ENCODE data around the gene PVALB. TPM values are rescaled to one million over a fixed set of nuclear protein-coding genes. Genes with fewer than 3 reads are reported as not detected.

The PVALB gene
- total RNA-seq, 1 donor from 2014 or later, result not detected

- H3K27ac Mint-ChIP-seq, result no peak overlapping the region
- H3K9me3 Mint-ChIP-seq, result no peaks in the 10 kb centered on the region
- H3K4me3 Mint-ChIP-seq, result no peak overlapping the region
- H3K4me1 Mint-ChIP-seq, result peaks cover 33% of the 10 kb centered on the region
- no peak for DNase-seq (ENCODE audit: low spot score in 2 of 2, unreplicated experiment in 2 of 2)
- no peaks in the 10 kb centered on the region for H3K27me3 Mint-ChIP-seq (ENCODE audit: low read depth)
- H3K36me3 Mint-ChIP-seq, result peaks cover 8% of the 10 kb centered on the region
- no peak for TF ChIP-seq CTCF (IDR thresholded peaks at IDR 0.05; ENCODE audit: unreplicated experiment)
Measured at GRCh38 chr22:36772451-36772850, 44.4 kb downstream of the PVALB start.

GRCh38 chr22:36771356-36772063 lies 45.3 kb downstream of the PVALB start:
- no peaks in the 10 kb centered on the region for H3K9me3 Mint-ChIP-seq
- peak in 1 of 2 experiments; percentile 3 for DNase-seq (ENCODE audit: low spot score in 2 of 2, unreplicated experiment in 2 of 2)
- peaks cover 30% of the 10 kb centered on the region for H3K4me1 Mint-ChIP-seq
- peaks cover 9% of the 10 kb centered on the region for H3K36me3 Mint-ChIP-seq
- no peaks in the 10 kb centered on the region for H3K27me3 Mint-ChIP-seq (ENCODE audit: low read depth)
- no peak for TF ChIP-seq CTCF (IDR thresholded peaks at IDR 0.05; ENCODE audit: unreplicated experiment)
- H3K27ac Mint-ChIP-seq, result peak overlapping the region; percentile 33
- H3K4me3 Mint-ChIP-seq, result no peak overlapping the region

- H3K36me3 Mint-ChIP-seq, result peaks cover 9% of the 10 kb centered on the region
- TF ChIP-seq CTCF (IDR thresholded peaks at IDR 0.05; ENCODE audit: unreplicated experiment), result no peak
Measured at GRCh38 chr22:36770513-36771231, 46.2 kb downstream of the PVALB start.

GRCh38 chr22:36769541-36770512 lies 47.0 kb downstream of the PVALB start:
- Mint-ChIP-seq H3K36me3 (peaks cover 13% of the 10 kb centered on the region), H3K27me3 (ENCODE audit: low read depth) (no peaks in the 10 kb centered on the region), H3K4me3 (no peak overlapping the region), H3K27ac (peak overlapping the region; percentile 35), H3K4me1 (peaks cover 21% of the 10 kb centered on the region), H3K9me3 (no peaks in the 10 kb centered on the region)
- peak in 1 of 2 experiments; percentile 10 for DNase-seq (ENCODE audit: low spot score in 2 of 2, unreplicated experiment in 2 of 2)
- TF ChIP-seq CTCF (IDR thresholded peaks at IDR 0.05; ENCODE audit: unreplicated experiment), result no peak

More at GRCh38 chr22:36770513-36771231, 46.2 kb downstream of the PVALB start:
- Mint-ChIP-seq H3K27me3 (ENCODE audit: low read depth) (no peaks in the 10 kb centered on the region), H3K27ac (peak overlapping the region; percentile 33), H3K4me1 (peaks cover 27% of the 10 kb centered on the region), H3K4me3 (no peak overlapping the region), H3K9me3 (no peaks in the 10 kb centered on the region)
- DNase-seq (ENCODE audit: low spot score in 2 of 2, unreplicated experiment in 2 of 2), result peak; percentile 15 to 47

GRCh38 chr22:36768616-36769015 lies 48.2 kb downstream of the PVALB start:
- H3K27ac Mint-ChIP-seq, result no peak overlapping the region
- H3K4me3 Mint-ChIP-seq, result no peak overlapping the region
- no peak for DNase-seq (ENCODE audit: low spot score in 2 of 2, unreplicated experiment in 2 of 2)
- peaks cover 21% of the 10 kb centered on the region for H3K4me1 Mint-ChIP-seq
- H3K27me3 Mint-ChIP-seq (ENCODE audit: low read depth), result no peaks in the 10 kb centered on the region
- TF ChIP-seq CTCF (IDR thresholded peaks at IDR 0.05; ENCODE audit: unreplicated experiment), result no peak
- H3K9me3 Mint-ChIP-seq, result no peaks in the 10 kb centered on the region
- H3K36me3 Mint-ChIP-seq, result peaks cover 17% of the 10 kb centered on the region

Data from mesothelial cell of epicardium (in vitro differentiated cells).